HuH-7 (cell line): ENCODE measurements around the gene PCID2.
"Not testable (repeated sequence)": the region's sequence is repeated elsewhere in the genome, so short reads cannot be mapped to it uniquely, and the experiment has no call there.

ENCODE experiments used
- DNase-seq: peaks from one replicate; pipeline ENCODE4 v3.0.0; 2011; ENCODE audit warnings: low spot score

The PCID2 gene

GRCh38 chr13:113166266-113166665, 42.2 kb downstream of the PCID2 start:
- no peak for DNase-seq

DNA sequence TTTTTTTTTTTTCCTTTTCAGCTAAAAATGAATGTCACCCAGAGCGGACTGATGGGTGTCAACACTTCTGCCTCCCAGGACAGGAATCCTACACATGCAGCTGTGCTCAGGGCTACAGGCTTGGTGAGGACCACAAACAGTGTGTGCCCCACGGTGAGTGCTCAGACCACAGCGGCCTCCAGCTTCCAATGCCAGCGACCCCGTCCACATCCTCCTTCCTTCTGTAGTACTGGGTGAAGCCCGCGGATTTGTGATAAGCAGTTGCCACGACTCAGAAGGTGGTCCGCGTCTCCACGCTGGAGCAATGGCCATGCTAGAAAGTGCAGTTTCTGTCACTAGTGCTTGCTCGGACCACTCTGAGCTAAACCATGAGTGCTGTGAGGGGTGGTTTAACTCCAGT, 44.0 kb downstream of the PCID2 start:
- no peak for DNase-seq

DNA sequence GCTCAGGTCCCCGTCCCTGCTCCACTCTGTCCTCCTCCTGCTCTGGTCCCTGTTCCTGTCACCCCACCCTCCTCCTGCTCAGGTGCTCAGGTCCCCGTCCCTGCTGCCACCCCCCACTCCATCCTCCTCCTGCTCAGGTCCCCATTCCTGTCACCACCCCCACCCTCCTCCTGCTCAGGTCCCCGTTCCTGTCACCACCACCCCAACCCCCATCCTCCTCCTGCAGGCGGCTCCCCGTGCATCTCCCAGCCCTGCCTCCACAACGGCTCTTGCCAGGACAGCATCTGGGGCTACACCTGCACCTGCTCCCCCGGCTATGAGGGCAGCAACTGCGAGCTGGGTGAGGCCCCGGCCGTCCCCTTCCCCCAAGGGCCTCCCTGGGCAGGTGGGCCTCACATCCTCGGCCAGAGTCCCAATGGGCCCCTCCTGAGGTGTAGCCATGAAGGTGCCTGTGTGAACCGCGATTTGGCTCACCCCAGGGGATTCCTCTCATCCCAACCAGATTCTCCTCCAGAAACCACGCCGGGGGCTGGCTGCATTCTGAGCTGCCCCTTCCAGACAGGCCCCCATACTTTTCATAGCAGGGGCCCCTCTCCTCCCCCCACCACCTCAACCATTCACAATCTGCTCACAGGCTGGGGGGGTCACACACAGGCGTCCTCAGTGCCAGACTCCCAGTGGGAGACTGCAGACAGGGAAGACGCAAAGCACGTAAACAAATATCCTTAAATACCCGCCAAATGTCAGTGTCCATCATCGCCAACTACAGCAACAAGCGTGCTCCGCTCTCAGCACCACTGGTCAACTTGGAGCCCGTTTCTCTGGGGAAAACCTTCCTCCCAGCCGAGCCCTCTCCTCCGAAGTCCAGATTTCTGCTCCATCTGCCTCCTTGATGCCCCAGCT, 45.4 kb downstream of the PCID2 start:
- DNase-seq = no peak

GRCh38 chr13:113161975-113162374, 46.5 kb downstream of the PCID2 start:
- DNase-seq = not testable (repeated sequence)

DNA sequence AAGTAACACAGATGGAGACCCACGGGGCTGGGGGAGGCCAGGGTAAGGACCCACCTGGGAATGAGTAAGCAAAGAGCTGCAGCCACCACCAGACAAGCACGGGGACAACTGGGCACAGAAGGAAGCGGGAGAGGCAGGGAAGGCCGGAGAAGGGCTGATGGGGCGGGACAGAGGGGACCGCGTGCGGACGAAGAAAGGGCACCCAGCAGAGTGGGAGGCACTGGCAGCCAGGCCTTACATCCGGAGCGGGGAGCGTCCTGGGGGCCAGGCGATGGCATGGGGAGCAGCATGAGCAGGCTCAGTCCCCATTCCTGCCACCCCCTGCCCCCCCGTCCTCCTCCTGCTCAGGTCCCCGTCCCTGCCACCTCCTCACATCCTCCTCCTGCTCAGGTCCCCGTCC, 47.0 kb downstream of the PCID2 start:
- DNase-seq = no peak

DNA sequence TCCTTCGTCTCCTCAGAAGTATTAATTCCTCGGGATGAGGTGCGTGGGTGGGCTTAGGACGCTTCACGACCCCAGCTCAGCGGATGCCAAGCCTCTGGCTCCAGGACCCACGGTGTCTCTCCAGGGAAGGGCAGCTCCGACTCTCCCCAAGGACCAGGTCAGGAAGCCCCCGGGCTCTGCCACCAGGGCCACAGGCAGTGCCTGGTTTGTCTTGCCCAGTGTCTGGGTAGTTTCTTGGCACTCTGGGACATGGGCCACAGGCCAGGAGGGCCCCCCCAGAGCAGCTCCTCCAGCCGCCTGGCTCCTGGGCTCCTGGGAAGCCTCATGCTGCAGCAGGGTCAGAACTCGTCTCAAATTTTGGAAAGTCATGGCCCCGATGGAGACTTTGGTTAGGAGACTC, 47.5 kb downstream of the PCID2 start:
- DNase-seq = no peak

- no peak for DNase-seq
Measured at GRCh38 chr13:113159701-113160100, 48.8 kb downstream of the PCID2 start.

DNA sequence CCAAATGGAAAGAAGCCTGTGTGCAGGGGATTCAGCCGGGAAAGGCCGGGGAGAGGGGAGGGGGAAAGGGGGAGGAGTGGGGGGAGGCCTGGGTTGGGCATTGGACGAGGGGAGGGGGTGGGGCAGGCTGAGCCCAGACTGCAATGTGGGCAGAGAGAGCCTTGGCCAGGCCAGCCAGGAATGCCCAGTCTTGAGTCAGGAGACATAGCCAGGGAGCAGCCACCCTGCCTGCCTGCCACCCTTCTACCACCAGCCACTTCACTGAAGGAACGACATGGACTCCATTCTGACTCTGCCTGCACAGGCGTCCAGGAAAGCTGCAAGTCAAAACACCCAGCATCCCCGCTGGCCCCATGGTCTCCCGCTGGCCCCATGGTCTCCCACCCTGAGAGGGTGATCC, 49.5 kb downstream of the PCID2 start:
- no peak for DNase-seq

GRCh38 chr13:113157929-113158747, 50.3 kb downstream of the PCID2 start, which contains the start of gene PROZ:
Gene PROZ, plus strand, starts transcription at chr13:113158648. Its CDS starts 13 bp downstream, at chr13:113158661.
- DNase-seq = peak; percentile 68

DNA sequence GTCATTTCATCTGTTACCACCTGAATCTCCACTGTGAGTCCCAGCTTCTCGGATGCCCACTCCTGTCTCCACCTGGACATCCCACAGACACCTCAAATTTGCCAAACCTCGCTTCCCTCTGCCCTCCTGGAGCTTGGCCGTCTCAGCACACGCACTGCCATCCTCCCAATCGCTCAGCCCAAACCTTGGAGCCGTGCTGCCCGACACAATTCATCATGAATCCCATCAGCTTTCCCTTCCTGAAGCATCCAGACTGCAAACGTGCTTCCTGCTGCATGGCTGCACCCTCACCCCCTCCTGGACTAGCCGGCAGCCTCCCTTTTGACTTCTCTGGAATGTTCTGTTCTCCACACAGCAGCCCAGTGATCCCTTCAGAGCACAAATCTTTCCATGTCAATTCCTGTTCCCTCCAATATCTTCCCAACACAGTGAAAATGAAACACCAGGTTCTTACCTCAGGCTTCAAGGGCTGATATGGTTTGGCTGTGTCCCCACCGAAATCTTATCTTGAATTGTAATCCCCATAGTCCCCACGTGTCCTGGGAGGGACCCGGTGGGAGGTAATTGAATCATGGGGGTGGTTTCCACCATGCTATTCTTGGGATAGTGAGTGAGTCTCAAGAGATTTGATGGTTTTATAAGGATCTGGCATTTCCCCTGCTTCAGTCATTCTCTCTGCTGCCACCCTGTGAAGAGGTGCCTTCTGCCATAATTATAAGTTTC, 51.1 kb downstream of the PCID2 start:
- no peak for DNase-seq

GRCh38 chr13:113155982-113156655, 52.4 kb downstream of the PCID2 start:
- no peak for DNase-seq

GRCh38 chr13:113155201-113155600, 53.3 kb downstream of the PCID2 start:
- no peak for DNase-seq

DNA sequence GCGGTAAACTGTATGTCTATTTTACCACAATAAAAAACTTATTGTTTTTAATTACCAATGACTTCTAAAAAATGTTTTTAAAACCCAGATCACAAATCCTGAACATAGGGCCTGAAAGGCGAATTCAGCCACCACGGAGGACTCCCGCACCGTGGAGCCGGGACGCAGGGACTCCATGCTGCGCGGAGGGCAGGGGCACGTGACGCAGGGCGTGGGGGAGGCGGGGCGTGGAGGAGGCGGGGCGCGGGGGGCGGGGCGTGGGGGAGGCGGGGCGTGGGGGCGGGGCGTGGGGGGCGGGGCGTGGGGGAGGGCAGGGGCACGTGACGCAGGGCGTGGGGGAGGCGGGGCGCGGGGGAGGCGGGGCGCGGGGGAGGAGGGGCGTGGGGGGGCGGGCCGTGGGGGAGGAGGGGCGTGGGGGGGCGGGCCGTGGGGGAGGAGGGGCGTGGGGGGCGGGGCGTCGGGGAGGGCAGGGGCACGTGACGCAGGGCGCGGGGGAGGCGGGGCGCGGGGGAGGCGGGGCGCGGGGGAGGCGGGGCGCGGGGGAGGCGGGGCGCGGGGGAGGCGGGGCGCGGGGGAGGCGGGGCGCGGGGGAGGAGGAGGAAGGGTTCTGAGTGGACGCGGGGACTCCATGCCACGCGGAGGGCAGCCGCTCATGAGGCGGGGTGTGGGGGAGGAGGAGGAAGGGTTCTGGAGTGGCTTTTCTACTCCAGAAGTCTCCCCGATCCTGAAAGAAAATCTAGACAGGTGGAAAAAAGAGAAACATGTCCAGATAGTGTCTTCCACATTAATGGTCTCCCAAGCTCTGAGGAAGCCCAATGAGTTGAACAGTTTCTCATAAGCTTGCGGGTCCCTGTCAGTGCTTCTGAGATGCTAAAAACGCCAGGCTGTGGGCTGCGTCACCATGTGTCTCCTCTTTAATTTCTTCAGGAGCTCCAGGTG, 54.4 kb downstream of the PCID2 start:
- peak; percentile 86 for DNase-seq

- DNase-seq = peak; percentile 71
Measured at GRCh38 chr13:113152984-113153809, 55.3 kb downstream of the PCID2 start.

DNA sequence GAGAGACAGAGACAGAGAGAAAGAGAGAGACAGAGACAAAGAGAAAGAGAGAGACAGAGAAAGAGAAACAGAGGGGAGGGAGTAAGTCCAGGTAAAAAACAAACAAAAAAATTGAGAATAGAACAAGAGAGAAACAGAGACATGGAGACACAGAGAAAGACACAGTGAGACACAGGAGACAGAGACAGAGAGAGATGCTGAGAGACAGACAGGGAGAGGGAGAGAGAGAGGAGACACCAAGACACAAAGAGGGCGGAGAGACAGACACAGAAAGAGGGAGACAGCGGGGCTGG, 55.8 kb downstream of the PCID2 start:
- DNase-seq = no peak

GRCh38 chr13:113151745-113152690, 56.5 kb downstream of the PCID2 start:
- no peak for DNase-seq

DNA sequence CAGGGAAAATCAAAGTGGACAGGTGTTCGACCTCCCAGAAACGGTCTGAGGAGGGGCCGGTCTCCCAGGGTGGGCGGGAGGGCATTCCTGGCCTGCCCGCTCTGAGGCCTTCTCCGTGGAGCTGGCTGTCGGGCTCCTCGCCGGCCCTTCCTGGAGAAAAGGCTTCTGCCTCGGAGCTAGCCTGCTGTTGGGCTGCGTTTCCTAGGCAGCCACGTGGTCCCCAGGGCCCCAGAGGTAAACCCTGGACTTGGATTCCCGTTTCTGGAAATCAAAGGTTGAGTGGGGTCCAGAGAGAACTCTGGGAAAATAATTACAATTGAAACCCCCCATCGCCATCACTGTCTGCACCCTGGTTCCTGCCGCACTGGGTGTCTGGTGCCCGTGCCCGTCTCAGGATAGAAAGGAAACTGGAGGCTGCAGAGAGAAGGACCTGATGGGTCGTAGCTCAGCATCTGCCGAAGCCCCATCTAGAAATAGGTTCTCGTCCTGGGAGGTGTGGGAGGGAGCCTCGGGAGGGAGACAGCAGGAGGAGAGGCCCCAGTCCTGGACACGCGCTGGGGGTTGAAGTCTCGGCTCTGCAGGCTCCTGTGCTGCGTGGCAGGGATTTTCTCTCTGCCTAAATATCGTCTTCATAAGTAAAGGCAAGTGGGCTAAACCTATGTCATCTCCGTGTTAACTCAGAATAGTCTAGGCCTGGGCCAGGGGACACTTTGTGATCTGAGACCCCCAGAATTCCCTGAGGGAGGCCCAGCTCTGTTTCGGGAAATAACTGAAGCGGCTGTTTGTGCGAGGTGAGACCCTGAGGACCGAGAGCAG, 57.7 kb downstream of the PCID2 start:
- no peak for DNase-seq
